HG02970 (cell line): Measurements from ENCODE around the gene DIP2C.
"Not testable (repeated sequence)": the region's sequence is repeated elsewhere in the genome, so short reads cannot be mapped to it uniquely, and the experiment has no call there.

Experiments
- ATAC-seq: cut with Tn5 transposase; IDR thresholded peaks from one replicate; pipeline ENCODE4 v1.9.1; 2021; ENCODE audit warnings: mild to moderate bottlenecking, moderate library complexity, moderate number of reproducible peaks; ENCODE audit not compliant: unreplicated experiment, low FRiP score

Gene DIP2C

GRCh38 chr10:307659-308058 lies 381.8 kb downstream of the DIP2C start:
- no peak for ATAC-seq

GRCh38 chr10:306675-307185 lies 382.7 kb downstream of the DIP2C start:
- no peak for ATAC-seq

- ATAC-seq: no peak
Observed at GRCh38 chr10:306007-306674, 383.3 kb downstream of the DIP2C start.

GRCh38 chr10:305034-305433 lies 384.4 kb downstream of the DIP2C start:
- no peak for ATAC-seq

- no peak for ATAC-seq
Observed at GRCh38 chr10:301536-301935, 387.9 kb downstream of the DIP2C start.

- ATAC-seq: not testable (repeated sequence)
Observed at GRCh38 chr10:300580-300979, 388.9 kb downstream of the DIP2C start.

GRCh38 chr10:299969-300368 lies 389.5 kb downstream of the DIP2C start:
- ATAC-seq: no peak

- no peak for ATAC-seq
Observed at GRCh38 chr10:299512-299911, 390.0 kb downstream of the DIP2C start.

- no peak for ATAC-seq
Observed at GRCh38 chr10:298033-298432, 391.4 kb downstream of the DIP2C start.

- ATAC-seq: no peak
Observed at GRCh38 chr10:297567-297966, 391.9 kb downstream of the DIP2C start.

- no peak for ATAC-seq
Observed at GRCh38 chr10:293636-294035, 395.8 kb downstream of the DIP2C start.

- no peak for ATAC-seq
Observed at GRCh38 chr10:290026-290725, 399.3 kb downstream of the DIP2C start.

- no peak for ATAC-seq
Observed at GRCh38 chr10:289581-289980, 399.9 kb downstream of the DIP2C start.

GRCh38 chr10:288316-289200 lies 400.9 kb downstream of the DIP2C start:
- no peak for ATAC-seq

- ATAC-seq: no peak
Observed at GRCh38 chr10:287814-288213, 401.7 kb downstream of the DIP2C start.

- no peak for ATAC-seq
Observed at GRCh38 chr10:287026-287709, 402.3 kb downstream of the DIP2C start.

- no peak for ATAC-seq
Observed at GRCh38 chr10:285216-285615, 404.3 kb downstream of the DIP2C start.

- ATAC-seq: no peak
Observed at GRCh38 chr10:283916-284356, 405.5 kb downstream of the DIP2C start.

- ATAC-seq: no peak
Observed at GRCh38 chr10:283140-283479, 406.4 kb downstream of the DIP2C start.

- ATAC-seq: no peak
Observed at GRCh38 chr10:282294-283139, 407.0 kb downstream of the DIP2C start.
